OCI-LY1 (cell line): ENCODE measurements around the gene NOS3.

Source experiments
- CTCF ChIP-seq: fragments of 200-600 bp; sonication (generic), shearing (Covaris generic); IDR thresholded peaks from 2 replicates; pipeline ENCODE4 v1.5.1; 2017; ENCODE audit warnings: mild to moderate bottlenecking, antibody characterized with exemption, low read length, moderate library complexity, mixed read lengths
- EZH2 ChIP-seq: fragments of 200-600 bp; sonication (generic), shearing (Covaris generic); IDR thresholded peaks from 2 replicates; pipeline ENCODE4 v1.8.0; 2017; ENCODE audit warnings: borderline replicate concordance, mixed run types, mild to moderate bottlenecking, antibody characterized with exemption, low read length, moderate library complexity, mixed read lengths

- no peak for TF ChIP-seq CTCF
- no peak for TF ChIP-seq EZH2
These were observed 12.8 kb downstream of the NOS3 start for GRCh38 chr7:151003572-151003971.
